HTR-8/SVneo (cell line): ENCODE data around the gene SLC25A1.
A peak's percentile ranks its signal among the peaks of the same experiment; 100 is the strongest.

Experiments used
- DNase-seq: peaks from one replicate; pipeline ENCODE4 v3.0.0; 2011; ENCODE audit warnings: low spot score, mixed read lengths; ENCODE audit not compliant: insufficient read length
- FAIRE-seq: peaks from 2 replicates; lab custom pipeline; 2011; peaks lifted over from hg19 to GRCh38; lab: Jason Lieb, UNC

Gene SLC25A1

DNA sequence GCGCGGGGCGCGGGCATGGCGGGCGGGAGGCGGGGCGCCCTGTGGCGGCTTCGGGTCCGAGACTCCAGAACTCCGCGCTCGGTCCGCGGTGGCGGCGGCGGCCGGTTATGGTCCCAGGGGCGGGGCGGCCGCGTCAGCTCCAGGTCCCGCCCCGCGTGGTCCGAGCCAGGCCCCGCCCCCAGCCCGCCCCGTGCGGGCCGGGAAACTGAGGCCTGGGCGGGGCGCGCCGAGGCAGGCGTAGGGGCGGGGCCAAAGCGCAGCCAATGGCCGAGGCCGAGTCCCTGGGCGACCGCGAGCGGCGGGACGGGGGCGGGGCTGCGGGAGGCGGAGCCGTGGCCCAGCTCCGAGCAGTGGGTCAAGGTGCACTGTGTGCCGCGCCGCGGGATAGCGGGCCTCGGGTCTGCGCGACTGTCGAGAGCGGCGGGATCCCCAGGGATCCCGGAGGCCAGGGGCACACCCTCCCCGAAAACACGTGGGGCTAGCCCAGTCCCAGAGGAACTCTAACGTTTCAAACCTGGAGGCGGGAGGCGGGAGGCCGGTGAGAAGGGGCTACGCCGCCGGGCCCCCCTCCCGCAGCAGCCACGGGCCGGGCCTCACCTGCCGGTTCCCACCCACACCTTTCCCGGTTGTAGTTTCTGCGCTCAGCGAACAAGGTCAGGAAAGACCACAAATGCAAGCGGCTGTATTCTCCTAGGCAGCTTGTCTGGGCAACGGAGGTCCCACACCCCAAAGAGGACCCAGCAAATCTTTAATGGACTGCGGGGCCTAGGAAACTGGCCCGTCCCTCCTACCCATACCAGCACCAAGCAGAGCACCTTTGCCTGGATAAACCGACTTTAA, at the start of gene SLC25A1:
Gene SLC25A1 (minus strand): TSS at position 80 of the 840 bp plus-strand sequence. CDS start 63 bp downstream, at position 17.
- FAIRE-seq = peak; percentile 93

DNA sequence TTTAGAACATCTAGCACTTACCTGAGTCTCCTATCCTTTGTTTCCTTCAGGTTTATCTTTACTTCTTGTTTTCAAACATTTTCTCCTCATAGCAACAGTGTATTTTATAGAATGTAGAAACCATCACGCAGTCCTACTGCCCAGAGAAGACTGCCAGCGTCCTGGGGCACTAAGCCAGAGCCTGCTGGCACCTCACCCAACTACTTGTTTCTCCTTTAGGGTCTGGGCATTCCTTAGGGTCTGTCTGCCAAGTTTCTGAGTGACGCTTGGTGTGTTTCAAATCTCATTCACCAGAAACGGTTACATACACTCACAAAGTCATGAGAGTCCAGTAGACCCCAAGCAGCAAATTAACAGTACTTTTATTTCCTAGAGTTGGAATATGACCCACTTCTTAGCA, 49.6 kb upstream of the SLC25A1 start:
- FAIRE-seq (no peak), DNase-seq (no peak)

More for the DNA sequence above, at the start of gene SLC25A1:
- peak; percentile 88 for DNase-seq

- DNase-seq = no peak
- no peak for FAIRE-seq
Measured at GRCh38 chr22:19226428-19226827, 47.9 kb upstream of the SLC25A1 start.

DNA sequence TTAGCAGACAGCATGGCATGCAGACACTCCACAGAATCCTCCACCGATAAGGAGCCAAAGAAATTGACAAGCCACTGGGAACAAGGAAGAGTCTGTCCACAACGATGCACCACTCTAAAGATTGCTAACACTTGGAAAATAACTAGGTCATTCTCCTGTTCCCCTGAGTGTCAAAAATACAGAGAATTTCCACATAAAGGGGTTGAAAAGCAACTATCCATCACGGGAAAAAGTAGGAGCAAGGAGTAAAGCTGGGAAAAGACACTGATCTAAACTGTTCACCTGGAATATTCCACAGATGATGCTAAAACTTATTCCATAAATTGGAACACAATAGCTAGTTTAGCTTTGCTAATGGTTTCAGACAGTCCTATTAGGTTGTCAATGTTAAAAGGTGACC, 47.0 kb upstream of the SLC25A1 start:
- no peak for DNase-seq
- FAIRE-seq = no peak

- DNase-seq = no peak
- no peak for FAIRE-seq
Measured at GRCh38 chr22:19224985-19225384, 46.4 kb upstream of the SLC25A1 start.

DNA sequence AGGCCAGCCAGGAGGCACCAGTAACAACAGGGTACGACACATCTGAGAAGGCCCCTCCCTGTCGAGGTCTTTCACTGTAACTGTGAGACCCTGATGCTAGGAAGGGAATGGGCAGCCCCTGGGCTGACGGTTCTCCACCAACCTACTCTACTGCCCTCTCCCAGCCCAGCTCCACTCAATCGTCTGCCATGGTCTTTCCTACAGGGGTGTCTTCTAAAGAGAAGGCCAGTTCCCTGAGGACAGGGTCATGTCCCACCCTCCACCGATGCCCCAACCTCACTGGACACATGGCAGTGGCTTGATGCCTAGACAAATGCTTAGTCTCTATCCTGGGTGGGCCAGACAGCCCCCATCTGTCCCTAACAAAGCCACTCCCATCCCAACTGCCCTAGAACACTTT, 46.0 kb upstream of the SLC25A1 start:
- FAIRE-seq (no peak), DNase-seq (no peak)

DNA sequence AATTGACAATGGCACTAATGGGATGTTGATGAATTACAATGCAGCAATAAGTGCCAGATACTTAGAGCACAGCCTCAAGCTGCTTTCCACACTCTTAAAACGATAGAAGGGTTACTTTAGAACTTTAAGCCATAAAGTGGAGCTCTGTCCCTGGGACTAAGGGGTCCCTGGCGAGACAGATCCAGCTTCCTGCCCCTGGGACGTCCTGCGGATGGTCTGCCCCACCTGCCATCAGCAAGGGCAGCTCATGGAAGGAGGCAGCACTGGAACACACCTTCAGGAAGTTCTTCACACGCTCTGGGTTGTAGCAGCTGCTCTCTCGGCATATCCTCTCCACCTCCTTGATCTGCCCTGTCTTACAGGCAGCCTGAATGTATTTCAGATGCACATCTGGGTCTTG, 45.1 kb upstream of the SLC25A1 start:
- FAIRE-seq (no peak), DNase-seq (no peak)

DNA sequence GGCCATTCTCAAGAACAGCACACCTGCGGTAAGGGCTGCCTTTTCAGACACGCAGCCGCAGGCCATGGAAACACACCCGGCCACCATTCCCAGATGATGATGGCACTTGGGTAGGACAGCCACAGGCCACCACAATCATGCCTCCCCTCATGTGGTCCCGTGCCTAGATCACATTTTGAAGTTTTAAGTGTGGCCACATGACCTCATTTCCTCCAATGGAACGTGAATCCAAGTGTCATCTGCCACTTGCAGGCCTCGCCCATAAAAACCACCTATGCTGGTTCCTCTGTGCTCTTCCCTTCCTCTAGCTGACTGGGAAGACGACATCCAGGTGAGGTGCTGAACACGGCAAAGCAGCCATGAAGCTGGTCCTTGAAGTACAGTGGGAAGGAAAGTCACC, 44.6 kb upstream of the SLC25A1 start:
- FAIRE-seq = no peak

GRCh38 chr22:19222242-19223005, 43.9 kb upstream of the SLC25A1 start:
- no peak for DNase-seq
- no peak for FAIRE-seq

More for the DNA sequence above, 44.6 kb upstream of the SLC25A1 start:
- no peak for DNase-seq

GRCh38 chr22:19220867-19221266, 42.3 kb upstream of the SLC25A1 start:
- FAIRE-seq = no peak
- DNase-seq = no peak

- DNase-seq (no peak), FAIRE-seq (no peak)
Measured at GRCh38 chr22:19218541-19219233, 40.2 kb upstream of the SLC25A1 start.

DNA sequence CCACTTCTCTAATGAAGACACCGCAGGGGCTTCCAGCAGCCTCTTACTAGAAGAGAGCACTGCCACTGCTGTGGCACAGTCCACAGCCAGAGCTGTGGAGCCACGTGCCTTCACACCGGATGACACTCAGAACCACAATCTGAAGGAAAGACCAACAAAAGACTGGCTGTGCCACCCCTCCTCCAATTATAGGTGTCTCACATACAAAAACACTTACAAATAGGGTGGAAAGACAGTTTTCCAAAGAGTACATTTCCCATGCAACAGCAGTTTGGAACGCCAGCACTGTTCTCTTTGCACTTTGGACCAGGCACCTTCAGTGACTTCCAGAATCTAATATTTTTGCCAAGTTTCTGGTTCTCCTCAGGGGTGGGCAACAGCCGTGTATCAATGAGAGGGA, 38.0 kb upstream of the SLC25A1 start:
- DNase-seq (no peak), FAIRE-seq (no peak)

GRCh38 chr22:19215360-19215759, 36.8 kb upstream of the SLC25A1 start:
- no peak for FAIRE-seq
- DNase-seq = no peak

DNA sequence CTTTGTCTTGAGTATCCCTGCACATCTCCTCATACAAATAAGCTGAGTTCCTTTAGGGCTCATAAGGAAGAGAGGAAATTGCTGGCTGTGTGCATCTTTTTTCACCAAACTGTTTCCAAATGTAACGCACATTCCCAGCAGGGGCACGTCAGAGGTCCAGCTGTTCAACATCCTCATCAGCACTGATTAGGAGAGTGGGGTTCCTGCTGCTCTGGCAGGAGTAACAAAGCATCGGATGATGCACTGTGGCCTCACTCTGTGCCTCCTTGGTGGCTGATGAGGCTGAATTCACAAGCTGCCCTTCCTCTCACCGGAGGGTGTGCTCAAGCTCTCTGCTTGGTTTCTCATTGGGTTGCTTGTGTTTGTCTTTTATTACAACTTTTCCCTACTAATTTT, 35.5 kb upstream of the SLC25A1 start:
- DNase-seq (no peak), FAIRE-seq (no peak)

- no peak for FAIRE-seq
- DNase-seq = no peak
Measured at GRCh38 chr22:19213442-19214077, 35.0 kb upstream of the SLC25A1 start.

DNA sequence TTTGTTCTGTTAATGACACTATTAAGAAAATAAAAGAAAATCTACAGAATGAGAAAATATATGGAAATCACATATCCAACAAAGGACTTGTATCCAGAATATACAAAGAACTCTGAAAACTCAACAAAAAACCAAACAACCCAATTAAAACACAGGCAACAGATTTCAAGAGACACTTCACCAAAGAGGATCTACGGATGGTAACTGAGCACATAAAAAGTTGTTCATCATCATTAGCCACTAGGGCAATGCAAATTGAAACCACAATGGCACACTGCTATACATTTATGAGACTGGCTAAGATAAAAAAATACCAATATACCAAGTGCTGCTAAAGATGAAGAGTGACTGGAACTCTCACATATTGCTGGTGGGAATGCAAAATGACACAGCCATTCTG, 34.5 kb upstream of the SLC25A1 start:
- FAIRE-seq (no peak), DNase-seq (no peak)

DNA sequence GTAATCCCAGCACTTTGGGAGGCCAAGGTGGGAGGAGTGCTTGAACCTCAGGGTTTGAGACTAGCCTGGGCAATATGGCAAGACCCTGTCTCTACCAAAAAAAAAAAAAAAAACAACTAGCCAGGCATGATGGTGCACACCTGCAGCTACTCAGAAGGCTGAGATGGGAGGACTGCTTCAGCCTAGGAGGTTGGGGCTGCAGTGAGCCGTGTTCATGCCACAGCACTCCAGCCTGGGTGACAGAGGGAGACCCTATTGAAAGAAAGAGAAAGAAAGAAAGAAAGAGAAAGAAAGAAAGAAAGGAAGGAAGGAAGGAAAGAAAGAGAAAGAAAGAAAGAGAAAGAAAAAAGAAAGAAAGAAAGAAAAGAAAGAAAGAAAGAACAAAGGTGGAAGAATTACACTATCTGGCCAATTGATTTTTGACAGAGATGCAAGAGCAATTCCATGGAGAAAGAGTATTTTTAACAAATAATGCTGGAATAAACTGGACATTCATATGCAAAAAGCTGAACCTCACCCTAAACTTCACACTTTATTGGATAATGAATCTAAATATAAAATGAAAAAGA, 33.9 kb upstream of the SLC25A1 start:
- no peak for FAIRE-seq
- DNase-seq = no peak

- FAIRE-seq = no peak
- DNase-seq = no peak
Measured at GRCh38 chr22:19210188-19210587, 31.7 kb upstream of the SLC25A1 start.

DNA sequence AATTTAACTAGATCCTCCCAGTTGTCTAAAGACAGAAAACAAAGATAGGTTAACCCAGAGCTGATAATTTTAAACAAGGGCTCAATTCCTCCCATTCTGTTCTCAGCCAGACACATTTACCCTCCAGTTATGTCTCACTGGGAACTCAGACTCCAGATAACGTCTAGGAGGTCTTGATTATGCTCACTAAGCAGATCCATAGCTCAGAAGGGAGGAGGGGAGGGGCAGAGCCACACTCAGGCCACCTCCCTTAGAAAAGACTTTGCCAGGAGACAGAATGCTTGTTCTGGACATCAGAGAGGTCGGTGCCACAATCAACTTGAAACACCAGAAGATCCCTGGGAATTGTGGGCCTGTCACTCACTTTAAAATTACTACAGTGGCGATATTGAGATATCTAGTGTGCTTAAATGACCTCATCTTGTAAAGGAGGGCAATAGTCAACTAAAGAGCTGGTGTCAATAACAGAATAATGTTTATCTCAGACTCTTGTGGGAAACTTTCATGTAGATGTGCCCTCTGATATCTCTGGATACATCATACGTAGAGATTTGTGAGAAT, 29.8 kb upstream of the SLC25A1 start:
- DNase-seq (no peak), FAIRE-seq (no peak)

DNA sequence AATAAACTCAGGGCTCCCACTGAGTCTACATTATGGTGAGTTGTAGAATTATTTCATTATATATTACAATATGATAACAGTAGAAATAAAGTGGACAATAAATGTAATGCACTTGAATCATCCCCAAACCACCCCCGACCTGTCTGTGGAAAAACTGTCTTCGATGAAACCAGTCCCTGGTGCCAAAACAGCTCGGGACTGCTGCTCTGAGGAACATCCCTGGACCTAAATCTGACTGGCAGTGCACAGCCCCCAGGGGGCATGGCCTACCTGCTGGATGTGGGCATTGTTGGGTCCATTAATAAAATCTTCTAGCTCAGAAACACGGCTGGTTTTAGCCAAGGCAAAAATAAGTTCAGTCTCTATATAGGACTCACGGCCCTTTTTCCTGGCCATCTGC, 29.3 kb upstream of the SLC25A1 start:
- DNase-seq (no peak), FAIRE-seq (no peak)
